SW 1271 (cell line): ENCODE results near the gene TMEM9.
"Not testable (repeated sequence)": the region's sequence is repeated elsewhere in the genome, so short reads cannot be mapped to it uniquely, and the experiment has no call there.

Experiments
- DNase-seq, 2 experiments: peaks; one replicate each; lab custom pipeline; 2025; lab: John Stamatoyannopoulos, UW

The TMEM9 gene

GRCh38 chr1:201172999-201173610 lies 18.8 kb upstream of the TMEM9 start:
- no peak for DNase-seq

- no peak for DNase-seq
These were observed 18.1 kb upstream of the TMEM9 start for GRCh38 chr1:201172326-201172725.

- no peak for DNase-seq
These were observed 17.1 kb upstream of the TMEM9 start for GRCh38 chr1:201171063-201172036.

GRCh38 chr1:201170533-201171062 lies 16.3 kb upstream of the TMEM9 start:
- peak; percentile 34 to 78 for DNase-seq

GRCh38 chr1:201169971-201170532 lies 15.8 kb upstream of the TMEM9 start:
- no peak for DNase-seq

DNA sequence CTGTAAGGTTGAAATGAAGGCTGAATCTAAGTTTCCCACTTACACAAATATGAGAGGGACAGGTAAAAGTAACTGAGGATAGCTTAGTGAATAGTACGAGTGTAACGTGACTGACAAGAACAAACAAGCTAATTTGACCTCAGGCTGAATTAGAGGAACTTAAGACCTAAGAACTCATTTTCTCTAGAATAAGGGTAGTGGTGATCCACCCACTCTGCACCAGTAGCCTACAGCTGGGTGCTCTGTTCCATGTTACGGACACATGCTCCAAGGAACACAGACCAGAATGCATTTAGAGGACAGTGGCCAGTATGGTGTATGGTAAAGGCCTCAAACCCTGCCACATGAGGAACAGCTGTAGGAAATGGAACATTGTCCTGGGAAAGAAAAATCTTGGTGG lies 14.9 kb upstream of the TMEM9 start:
- no peak for DNase-seq

- no peak for DNase-seq
These were observed 13.0 kb upstream of the TMEM9 start for GRCh38 chr1:201167041-201167991.

GRCh38 chr1:201164645-201165044 lies 10.4 kb upstream of the TMEM9 start:
- DNase-seq, result no peak

DNA sequence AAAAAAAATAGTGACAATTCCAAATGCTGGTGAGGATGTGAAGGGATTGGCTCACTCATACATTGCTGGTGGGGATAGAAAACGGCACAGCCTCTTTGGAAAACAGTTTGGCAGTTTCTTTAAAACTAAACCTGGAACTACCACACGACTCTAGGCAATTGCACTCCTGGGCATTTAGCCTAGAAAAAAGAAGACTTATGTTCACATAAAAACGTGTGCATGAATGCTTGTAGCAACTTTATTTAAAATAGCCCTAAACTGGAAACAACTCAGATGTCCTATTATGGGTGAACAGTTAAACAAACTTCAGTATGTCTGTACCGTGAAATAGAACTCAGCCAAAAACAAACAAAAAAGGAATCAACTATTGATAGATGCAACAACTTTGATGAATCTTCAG lies 9.4 kb upstream of the TMEM9 start:
- DNase-seq, result no peak

- DNase-seq, result not testable (repeated sequence)
These were observed 8.8 kb upstream of the TMEM9 start for GRCh38 chr1:201163036-201163435.

DNA sequence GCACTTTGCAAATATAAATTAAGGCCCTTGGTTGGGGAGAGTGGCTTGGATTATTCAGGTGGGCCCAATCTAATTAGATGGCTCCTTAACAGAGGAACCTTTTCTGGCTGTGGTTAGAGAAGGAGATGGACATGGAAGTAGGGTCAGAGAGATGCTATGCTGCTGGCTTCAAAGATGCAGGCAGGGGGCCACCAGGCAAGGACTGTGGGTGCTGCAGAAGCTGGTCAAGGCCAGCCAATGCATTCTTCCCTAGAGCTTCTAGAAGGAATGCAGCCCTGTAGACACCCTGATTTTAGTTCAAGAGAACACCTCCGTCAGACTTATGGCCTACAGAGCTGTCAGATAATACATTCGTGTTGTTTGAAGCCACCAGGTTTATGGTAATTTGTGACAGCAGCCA lies 3.7 kb upstream of the TMEM9 start:
- no peak for DNase-seq

DNA sequence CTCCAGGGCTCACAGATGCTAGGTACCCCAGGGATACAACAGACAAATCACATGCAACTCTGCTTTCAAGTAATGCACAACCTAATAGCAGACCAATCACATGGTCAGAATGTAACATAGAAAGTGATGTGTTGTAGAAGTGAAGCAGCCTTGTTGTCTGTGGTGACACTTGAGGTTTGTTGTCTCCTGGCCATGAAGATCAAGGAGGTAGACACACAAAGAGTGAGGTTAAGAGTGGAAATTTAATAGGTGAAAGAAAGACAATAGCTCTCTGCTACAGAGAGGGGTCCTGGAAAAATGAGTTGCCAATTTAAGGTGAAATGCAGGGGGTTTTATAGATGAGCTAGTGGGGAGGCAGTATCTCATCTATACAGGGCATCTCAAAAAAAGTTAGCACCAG lies 2.5 kb upstream of the TMEM9 start:
- no peak for DNase-seq

DNA sequence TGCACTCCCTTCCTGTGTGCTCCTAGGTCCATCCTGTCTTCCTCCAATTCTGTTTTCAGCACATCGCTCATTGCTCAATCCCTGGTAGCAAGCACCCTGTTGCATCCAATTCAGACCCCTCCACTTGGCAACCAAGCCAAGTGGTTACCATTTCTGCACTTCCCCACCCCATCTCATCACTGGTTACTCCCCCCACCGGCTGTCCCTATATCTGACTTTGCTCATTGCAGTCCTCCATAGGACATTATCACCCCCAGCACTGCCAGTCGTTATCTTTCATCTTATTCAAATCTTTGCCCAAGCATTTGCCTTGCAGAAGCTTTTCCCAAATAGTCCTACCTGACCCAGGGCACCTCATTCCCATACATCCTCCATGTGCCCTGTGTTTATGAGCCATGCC lies 2.1 kb upstream of the TMEM9 start:
- no peak for DNase-seq

DNA sequence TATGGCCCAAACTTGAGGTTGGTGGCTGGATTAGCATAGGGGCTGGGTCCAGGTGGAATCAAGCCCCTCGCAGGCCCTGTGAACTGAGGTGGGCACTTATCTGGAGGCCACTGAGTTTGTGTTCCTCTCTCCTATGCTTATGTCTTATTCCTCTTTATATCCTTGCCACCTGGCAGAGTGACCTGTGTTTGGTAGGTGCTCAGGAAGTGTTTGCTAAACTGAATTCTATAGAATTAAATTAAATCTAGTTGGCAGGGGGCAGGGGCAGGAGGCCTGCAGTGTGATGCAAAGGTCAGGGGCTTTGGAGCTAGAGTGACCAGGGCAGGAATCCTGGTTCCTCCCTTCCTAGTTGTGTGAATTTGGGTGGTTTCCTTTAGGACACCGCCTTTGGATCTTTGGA lies 1.1 kb upstream of the TMEM9 start:
- no peak for DNase-seq

GRCh38 chr1:201153474-201154388 lies 543 bp downstream of the TMEM9 start:
- DNase-seq, result peak in 1 of 2 experiments; percentile 35

GRCh38 chr1:201149400-201149799 lies 4.9 kb downstream of the TMEM9 start:
- no peak for DNase-seq

GRCh38 chr1:201147396-201148015 lies 6.8 kb downstream of the TMEM9 start:
- no peak for DNase-seq

GRCh38 chr1:201146626-201147390 lies 7.5 kb downstream of the TMEM9 start:
- DNase-seq, result no peak

GRCh38 chr1:201145816-201146215 lies 8.5 kb downstream of the TMEM9 start:
- DNase-seq, result no peak
